Thyroid gland (tissue), 4 donors: ENCODE measurements around the gene REG3G.

Source experiments
- CTCF ChIP-seq, 6 experiments: fragments of 200-600 bp in 3 of 6; fragments of 450-650 bp in 3 of 6; sonication (generic) in 3 of 6; IDR thresholded peaks; one replicate each; pipeline ENCODE4 v1.5.1; 2016 to 2019; ENCODE audit warnings: antibody characterized with exemption in 6 of 6, mild to moderate bottlenecking in 2 of 6, inconsistent platforms in 1 of 6, moderate library complexity in 1 of 6
- POLR2A ChIP-seq, 2 donors: fragments of 450-650 bp; IDR thresholded peaks; one replicate each; pipeline ENCODE4 v1.6.1; 2017; ENCODE audit warnings: antibody characterized with exemption in 2 of 2, mild to moderate bottlenecking in 2 of 2, moderate library complexity in 1 of 2

- TF ChIP-seq CTCF (IDR thresholded peaks at IDR 0.05) (no peak), POLR2A (IDR thresholded peaks at IDR 0.05) (no peak)
Measured at GRCh38 chr2:78980152-78980465, 45.4 kb upstream of the REG3G start.
